ENCODE measurements around the gene CALHM3. TPM values are rescaled to one million over a fixed set of nuclear protein-coding genes. Genes with fewer than 3 reads are reported as not detected.

CALHM3 gene
- polyA plus RNA-seq, 1 donor (not counting 4 experiments of a cell fraction or from before 2014, with no cell fraction given), result not detected

DNA sequence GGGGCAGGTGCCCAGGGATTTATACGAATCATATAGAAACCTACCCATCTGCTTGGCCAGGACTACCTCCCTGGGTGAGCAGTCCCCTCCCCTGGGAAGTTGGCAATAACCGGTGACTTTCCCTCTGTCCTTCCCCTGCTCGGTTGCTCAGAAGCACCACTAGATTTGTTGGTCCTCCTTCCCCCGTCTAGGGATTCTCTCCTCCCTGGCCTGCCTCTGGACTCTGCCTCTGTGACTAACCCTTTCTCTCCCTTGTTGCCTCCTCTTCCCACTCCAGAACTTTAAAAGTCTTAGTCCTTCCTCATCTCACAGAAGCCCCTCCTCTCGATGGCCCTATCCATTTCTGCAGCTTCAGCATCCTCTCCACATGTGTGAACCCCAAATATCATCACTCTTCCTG lies 9.8 kb downstream of the CALHM3 start:
- no peak for TF ChIP-seq CTCF (optimal IDR thresholded peaks at IDR 0.05 in 1 of 3, IDR thresholded peaks at IDR 0.05 in 1 of 3, conservative IDR thresholded peaks at IDR 0.05 in 1 of 3; ENCODE audit: extremely low read depth in 1 of 3, insufficient read depth in 2 of 3, low read length in 3 of 3)
- no peak for TF ChIP-seq EZH2 (IDR thresholded peaks at IDR 0.05; ENCODE audit: low read length)
- H3K4me3 ChIP-seq (ENCODE audit: control insufficient read depth in 2 of 3, extremely low read depth in 1 of 3, insufficient read depth in 2 of 3, low read depth in 1 of 3, low read length in 3 of 3), result no peak overlapping the region
- no peak for DNase-seq (ENCODE audit: low read depth, low spot score)
- H3K4me2 ChIP-seq (ENCODE audit: control insufficient read depth, extremely low read depth, insufficient read depth, low read depth, low read length), result no peak overlapping the region
- no peaks in the 10 kb centered on the region for H3K36me3 ChIP-seq (ENCODE audit: control insufficient read depth in 2 of 2, extremely low read depth in 1 of 2, insufficient read depth in 2 of 2, low read length in 2 of 2)
- no peaks in the 10 kb centered on the region for H3K9me3 ChIP-seq (ENCODE audit: control insufficient read depth, low read depth, low read length)
- H3K4me1 ChIP-seq (ENCODE audit: control insufficient read depth, extremely low read depth, insufficient read depth, low read length), result peaks cover 3% of the 10 kb centered on the region
- H3K79me2 ChIP-seq (ENCODE audit: control insufficient read depth, insufficient read depth, low read length), result no peaks in the 10 kb centered on the region
- no peak for FAIRE-seq
- dilution Hi-C loops (cut with MboI; ENCODE audit: extremely low pct_ligation_motif_present, low sequenced_read_pairs), result no loop called here
- no peak overlapping the region for H2AFZ ChIP-seq (ENCODE audit: control insufficient read depth, low read length)
- H3K27ac ChIP-seq (ENCODE audit: control insufficient read depth, insufficient read depth, low read length), result no peak overlapping the region
- H4K20me1 ChIP-seq (ENCODE audit: control insufficient read depth, extremely low read depth, insufficient read depth, low read length), result no peaks in the 10 kb centered on the region
- H3K9ac ChIP-seq (ENCODE audit: control insufficient read depth, extremely low read depth, insufficient read depth, low read length), result no peak overlapping the region
- no peaks in the 10 kb centered on the region for H3K9me1 ChIP-seq (ENCODE audit: control insufficient read depth, extremely low read depth, insufficient read depth, low read length)
- peaks cover 4% of the 10 kb centered on the region for H3K27me3 ChIP-seq (ENCODE audit: control insufficient read depth, extremely low read depth, insufficient read depth, low read length)

GRCh38 chr10:103467406-103467805 lies 11.6 kb downstream of the CALHM3 start:
- Histone ChIP-seq H3K79me2 (ENCODE audit: control insufficient read depth, insufficient read depth, low read length) (no peaks in the 10 kb centered on the region), H3K27ac (ENCODE audit: control insufficient read depth, insufficient read depth, low read length) (no peak overlapping the region), H3K9me3 (ENCODE audit: control insufficient read depth, low read depth, low read length) (no peaks in the 10 kb centered on the region), H3K27me3 (ENCODE audit: control insufficient read depth, extremely low read depth, insufficient read depth, low read length) (peaks cover 7% of the 10 kb centered on the region), H4K20me1 (ENCODE audit: control insufficient read depth, extremely low read depth, insufficient read depth, low read length) (no peaks in the 10 kb centered on the region), H3K4me1 (ENCODE audit: control insufficient read depth, extremely low read depth, insufficient read depth, low read length) (peaks cover 3% of the 10 kb centered on the region), H3K9ac (ENCODE audit: control insufficient read depth, extremely low read depth, insufficient read depth, low read length) (no peak overlapping the region), H2AFZ (ENCODE audit: control insufficient read depth, low read length) (no peak overlapping the region), H3K36me3 (ENCODE audit: control insufficient read depth in 2 of 2, extremely low read depth in 1 of 2, insufficient read depth in 2 of 2, low read length in 2 of 2) (no peaks in the 10 kb centered on the region), H3K4me3 (ENCODE audit: control insufficient read depth in 2 of 3, extremely low read depth in 1 of 3, insufficient read depth in 2 of 3, low read depth in 1 of 3, low read length in 3 of 3) (no peak overlapping the region), H3K9me1 (ENCODE audit: control insufficient read depth, extremely low read depth, insufficient read depth, low read length) (no peaks in the 10 kb centered on the region), H3K4me2 (ENCODE audit: control insufficient read depth, extremely low read depth, insufficient read depth, low read depth, low read length) (no peak overlapping the region)
- dilution Hi-C loops (cut with MboI; ENCODE audit: extremely low pct_ligation_motif_present, low sequenced_read_pairs), result no loop called here
- DNase-seq (ENCODE audit: low read depth, low spot score) (no peak), FAIRE-seq (no peak)
- TF ChIP-seq EZH2 (IDR thresholded peaks at IDR 0.05; ENCODE audit: low read length) (no peak), CTCF (optimal IDR thresholded peaks at IDR 0.05 in 1 of 3, IDR thresholded peaks at IDR 0.05 in 1 of 3, conservative IDR thresholded peaks at IDR 0.05 in 1 of 3; ENCODE audit: extremely low read depth in 1 of 3, insufficient read depth in 2 of 3, low read length in 3 of 3) (no peak)
